ENCODE measurements around the gene CD7.

DNA sequence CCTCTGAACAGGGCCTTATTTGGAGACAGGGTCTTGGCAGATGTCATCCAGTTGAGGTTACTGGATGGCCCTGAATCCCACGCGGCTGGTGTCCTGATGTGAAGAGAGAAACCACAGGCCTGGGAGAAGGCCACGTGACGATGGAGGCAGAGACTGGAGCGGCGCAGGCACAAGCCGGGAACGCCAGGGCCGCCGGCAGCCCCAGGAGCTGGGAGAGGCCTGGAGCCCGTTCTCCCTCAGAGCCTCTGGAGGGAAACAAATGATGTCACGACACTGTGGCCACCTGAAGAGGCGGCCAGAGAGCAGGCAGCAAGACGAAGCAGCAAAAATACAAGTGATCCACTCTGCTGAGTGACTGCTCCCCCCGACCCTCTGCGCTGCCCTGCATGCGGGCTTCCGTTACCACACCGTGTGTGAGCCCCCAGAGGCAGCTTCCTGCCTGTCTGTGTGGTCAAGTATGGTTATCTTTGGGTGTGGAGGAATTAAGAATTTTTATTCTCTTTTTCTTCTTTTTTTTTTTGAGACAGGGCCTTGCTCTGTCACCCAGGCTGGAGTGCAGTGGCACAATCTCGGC is 11.6 kb downstream of the CD7 start:
- TF ChIP-seq, protein P1, sequence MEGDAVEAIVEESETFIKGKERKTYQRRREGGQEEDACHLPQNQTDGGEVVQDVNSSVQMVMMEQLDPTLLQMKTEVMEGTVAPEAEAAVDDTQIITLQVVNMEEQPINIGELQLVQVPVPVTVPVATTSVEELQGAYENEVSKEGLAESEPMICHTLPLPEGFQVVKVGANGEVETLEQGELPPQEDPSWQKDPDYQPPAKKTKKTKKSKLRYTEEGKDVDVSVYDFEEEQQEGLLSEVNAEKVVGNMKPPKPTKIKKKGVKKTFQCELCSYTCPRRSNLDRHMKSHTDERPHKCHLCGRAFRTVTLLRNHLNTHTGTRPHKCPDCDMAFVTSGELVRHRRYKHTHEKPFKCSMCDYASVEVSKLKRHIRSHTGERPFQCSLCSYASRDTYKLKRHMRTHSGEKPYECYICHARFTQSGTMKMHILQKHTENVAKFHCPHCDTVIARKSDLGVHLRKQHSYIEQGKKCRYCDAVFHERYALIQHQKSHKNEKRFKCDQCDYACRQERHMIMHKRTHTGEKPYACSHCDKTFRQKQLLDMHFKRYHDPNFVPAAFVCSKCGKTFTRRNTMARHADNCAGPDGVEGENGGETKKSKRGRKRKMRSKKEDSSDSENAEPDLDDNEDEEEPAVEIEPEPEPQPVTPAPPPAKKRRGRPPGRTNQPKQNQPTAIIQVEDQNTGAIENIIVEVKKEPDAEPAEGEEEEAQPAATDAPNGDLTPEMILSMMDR (conservative IDR thresholded peaks at IDR 0.05): no peak
- TF ChIP-seq ZFX (IDR thresholded peaks at IDR 0.05): no peak

All from C4-2B (cell line).